GM11168 (cell line): ENCODE results near the gene ADGRG1.

Experiments used
- in situ Hi-C: fragments of 300-500 bp; cut with MboI; formaldehyde crosslinking; loops from one replicate; pipeline ENCODE4 v1.12.0; 2022; ENCODE audit warnings: low sequenced_read_pairs; ENCODE audit not compliant: unreplicated experiment

Gene ADGRG1

DNA sequence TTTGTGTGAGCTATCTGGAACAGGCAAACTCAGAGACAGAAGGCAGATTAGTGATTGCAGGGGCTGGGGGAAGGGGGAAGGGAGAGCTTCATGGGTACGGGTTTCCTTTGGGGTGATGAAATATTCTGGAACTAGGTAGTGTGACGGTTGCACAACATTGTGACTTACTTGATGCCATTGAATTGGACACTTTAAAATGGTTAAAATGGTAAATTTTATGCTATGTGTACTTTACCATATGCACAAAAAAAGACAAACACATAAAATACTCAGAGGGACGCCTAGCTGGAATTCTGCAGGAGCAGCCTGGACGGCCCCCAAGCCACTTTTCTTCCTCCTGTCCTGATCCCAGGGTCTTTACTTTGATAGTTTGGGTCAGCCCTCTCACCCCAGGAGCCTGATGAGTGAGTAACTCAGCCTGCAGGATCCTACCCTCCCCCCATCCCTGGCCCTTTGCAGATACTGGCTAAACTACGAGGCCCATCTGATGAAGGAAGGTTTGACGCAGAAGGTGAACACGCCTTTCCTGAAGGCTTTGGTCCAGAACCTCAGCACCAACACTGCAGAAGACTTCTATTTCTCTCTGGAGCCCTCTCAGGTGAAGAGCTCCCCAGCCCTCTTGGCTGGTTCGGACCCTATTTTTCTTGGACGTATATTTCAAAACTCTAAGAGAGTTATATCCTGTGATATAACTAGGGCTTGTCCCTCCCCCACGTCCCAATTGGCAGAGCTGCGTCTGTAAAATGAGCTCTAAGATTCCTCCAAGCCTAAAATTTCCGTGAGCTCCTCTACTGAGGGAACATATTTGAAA is 47.5 kb downstream of the ADGRG1 start:
- in situ Hi-C loops = no loop called here

DNA sequence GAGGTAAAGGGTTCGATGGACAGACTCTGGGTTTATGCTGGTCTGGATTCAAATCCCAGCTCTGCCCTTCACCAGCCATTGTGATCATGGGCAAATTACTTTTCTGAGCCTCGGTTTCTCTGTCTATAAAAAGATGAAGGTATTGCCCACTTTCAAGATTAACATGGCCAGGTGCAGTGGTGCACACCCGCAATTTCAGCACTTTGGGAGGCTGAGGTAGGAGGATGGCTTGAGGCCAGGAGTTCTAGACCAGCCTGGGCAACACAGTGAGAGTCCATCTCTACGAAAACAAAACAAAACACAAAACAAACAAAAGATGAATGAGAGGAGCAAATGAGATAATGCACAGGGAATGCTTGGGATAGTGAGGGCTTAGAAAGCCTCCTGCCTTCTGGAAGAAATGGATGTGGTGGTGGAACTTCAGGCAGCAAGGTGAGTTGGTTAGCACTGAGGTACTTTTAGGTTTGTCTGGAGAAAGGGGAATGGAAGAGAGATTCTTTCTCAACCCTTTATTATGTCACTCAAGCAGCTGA is 48.2 kb downstream of the ADGRG1 start:
- in situ Hi-C loops = no loop called here

DNA sequence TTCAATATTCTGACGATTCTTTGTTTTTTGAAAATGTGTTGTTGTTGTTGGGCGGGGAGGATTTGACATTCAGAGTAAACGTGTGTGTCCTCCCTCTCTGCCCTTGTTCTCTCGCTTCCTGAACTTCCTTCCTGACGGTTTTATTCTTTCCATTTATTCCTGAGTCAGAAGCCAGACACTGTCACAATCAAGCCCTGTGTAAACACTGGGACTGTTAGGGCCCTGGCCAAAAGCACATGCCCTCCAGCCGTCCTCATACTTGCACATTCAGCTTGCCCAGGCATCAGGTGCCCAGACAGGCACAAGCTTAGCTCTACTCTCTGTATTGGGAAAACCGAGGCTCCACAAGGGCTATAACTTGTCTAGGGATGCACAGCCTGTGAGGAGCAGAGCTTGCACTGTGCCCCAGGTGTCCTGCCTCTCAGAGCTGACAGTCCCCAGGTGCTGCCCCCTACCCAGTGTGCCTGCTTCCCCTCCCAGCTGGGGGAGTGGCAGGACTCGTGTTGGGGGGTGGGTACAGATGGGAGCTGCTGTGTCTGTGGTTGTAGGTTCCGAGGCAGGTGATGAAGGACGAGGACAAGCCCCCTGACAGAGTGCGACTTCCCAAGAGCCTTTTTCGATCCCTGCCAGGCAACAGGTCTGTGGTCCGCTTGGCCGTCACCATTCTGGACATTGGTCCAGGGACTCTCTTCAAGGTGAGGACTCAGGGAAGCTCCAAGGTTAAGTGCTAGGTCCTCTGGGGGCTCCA is 49.4 kb downstream of the ADGRG1 start:
- in situ Hi-C loops = no loop called here

DNA sequence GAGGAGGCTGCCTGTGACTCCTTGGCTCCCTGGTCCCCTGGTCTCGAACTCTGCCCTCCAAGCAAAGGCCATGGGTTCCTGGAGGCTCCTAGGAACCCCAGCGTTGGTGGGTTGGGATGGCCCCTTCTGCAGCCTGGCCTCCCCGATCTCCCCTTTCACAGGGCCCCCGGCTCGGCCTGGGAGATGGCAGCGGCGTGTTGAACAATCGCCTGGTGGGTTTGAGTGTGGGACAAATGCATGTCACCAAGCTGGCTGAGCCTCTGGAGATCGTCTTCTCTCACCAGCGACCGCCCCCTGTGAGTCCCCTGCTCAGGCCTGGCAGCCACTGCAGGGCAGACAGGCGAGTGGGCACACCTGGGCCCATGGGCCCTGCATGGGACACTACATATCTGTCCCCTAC is 50.6 kb downstream of the ADGRG1 start:
- in situ Hi-C loops = no loop called here

DNA sequence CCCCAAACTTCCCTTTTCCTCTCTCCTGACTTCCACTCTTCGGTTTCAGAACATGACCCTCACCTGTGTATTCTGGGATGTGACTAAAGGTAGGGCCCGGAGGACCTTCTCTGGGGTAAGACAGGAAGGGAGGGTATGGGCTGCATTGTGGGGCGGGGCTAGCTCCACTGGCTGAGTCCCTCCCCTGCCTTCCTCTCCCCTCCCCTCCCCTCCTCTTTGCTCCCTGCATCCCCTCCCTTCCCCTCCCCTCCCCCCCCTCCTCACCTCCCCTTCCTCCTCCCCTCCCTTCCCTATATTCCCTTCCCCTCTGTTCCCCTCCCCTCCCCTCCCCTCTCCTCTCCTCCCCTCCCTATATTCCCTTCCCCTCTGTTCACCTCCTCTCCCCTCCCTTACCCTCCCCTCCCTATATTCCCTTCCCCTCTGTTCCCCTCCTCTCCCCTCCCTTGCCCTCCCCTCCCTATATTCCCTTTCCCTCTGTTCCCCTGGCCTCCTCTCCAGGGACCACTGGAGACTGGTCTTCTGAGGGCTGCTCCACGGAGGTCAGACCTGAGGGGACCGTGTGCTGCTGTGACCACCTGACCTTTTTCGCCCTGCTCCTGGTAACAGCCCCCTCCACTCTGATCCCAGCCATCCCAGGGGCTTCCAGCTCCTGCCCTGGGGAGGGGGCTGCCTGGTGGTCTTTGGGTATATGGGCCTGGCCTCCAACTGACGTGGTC is 51.5 kb downstream of the ADGRG1 start:
- in situ Hi-C loops = no loop called here

DNA sequence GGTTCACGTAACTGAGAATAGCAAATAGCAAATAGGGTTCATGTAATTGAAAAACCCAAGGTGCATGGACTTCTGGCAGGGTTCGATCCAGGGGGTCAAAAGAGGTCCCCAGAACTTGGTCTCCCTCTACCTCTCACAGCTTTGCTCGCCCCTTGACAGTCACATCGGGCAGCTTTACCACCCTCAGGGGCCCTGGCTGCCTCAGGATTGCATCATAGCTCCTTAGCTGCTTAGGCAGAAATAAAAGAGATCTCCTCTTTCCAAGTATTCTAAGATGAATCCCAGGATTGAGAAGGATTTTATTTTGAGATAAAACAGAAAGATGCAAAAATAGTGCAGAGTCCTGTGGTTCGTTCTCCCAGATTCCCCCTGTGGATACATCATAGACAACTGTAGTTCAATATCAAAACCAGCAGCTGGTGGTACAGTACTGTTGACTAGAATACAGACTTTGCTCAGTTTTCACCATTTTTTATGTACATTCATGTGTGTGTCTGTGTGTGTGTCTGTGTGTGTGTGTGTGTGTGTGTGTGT is 52.5 kb downstream of the ADGRG1 start:
- in situ Hi-C loops = no loop called here

DNA sequence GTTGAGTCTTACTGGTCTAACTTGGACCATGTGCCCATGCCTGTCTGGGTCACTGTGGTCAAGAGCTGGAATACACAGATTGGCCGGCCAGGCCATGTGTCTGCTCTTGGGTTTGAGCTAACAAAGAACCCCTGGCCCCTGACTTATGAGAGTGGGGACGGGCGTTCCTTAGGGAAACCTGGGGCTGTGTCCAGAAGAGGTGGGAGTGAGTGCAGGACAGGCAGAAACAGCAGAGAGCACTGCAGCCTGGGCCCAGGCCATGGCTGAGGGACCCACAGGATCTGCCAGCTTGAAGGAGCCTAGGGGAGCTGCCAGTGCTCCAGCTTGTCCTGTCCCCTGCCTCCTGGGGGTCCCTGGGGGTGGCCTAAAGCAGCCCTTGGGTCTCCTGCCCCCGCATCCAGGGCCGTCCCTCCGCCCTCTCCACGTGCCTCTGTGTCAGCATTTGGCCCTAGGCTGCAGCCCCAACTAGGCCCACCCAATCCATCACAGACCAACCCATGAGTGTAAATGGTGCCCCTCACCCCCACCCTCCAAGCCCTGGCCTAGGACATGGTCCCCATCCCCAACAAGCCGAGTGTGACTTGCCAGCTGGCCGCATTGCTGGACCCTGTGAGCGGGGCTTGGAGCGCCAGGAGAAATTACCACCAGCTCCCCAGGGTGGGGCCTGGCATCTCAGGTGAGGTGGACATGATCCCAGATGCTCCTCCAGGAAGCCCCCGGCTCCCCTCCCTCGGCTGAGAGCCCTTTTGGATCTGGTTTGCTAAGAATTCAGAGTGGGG is 53.7 kb downstream of the ADGRG1 start:
- in situ Hi-C loops = no loop called here

DNA sequence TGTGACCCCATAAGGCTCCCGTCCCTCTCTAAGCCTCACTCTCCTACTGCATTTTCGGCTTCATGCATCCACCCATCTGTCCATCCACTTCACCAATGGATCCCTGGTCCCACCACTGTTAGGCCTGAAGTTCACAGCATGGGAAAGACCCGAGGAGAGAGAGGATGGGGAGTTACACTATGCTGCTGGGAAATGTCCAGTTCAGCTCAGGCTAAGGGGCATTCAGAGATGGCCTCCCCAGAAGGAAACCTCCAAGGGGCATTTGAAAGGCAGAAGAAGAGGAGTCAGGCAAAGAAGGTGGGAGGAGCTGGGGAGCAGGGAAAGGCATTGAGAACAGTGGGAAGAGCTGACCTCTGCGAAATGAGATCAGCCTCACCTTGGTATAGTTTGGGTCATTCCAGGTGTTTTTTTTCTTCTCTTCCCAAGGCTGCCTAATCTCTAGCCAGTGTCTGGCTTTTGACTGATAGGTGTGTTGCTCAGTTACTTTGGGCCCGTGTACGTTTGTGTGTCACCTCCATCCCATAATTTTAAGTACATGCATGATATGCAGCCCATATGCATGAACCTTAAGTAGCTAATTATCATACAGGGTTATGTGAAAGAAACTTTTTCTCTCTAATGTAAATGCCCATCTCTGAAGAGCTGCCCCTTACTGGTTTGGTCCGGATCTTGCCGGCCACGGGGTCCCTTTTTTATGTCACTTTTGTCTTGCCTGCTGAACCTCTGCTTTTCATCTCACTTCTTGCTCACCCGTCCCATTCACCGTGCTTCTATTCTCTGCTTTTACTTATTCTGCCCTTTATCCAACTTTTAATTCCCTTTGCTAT is 54.6 kb downstream of the ADGRG1 start:
- in situ Hi-C loops = no loop called here

DNA sequence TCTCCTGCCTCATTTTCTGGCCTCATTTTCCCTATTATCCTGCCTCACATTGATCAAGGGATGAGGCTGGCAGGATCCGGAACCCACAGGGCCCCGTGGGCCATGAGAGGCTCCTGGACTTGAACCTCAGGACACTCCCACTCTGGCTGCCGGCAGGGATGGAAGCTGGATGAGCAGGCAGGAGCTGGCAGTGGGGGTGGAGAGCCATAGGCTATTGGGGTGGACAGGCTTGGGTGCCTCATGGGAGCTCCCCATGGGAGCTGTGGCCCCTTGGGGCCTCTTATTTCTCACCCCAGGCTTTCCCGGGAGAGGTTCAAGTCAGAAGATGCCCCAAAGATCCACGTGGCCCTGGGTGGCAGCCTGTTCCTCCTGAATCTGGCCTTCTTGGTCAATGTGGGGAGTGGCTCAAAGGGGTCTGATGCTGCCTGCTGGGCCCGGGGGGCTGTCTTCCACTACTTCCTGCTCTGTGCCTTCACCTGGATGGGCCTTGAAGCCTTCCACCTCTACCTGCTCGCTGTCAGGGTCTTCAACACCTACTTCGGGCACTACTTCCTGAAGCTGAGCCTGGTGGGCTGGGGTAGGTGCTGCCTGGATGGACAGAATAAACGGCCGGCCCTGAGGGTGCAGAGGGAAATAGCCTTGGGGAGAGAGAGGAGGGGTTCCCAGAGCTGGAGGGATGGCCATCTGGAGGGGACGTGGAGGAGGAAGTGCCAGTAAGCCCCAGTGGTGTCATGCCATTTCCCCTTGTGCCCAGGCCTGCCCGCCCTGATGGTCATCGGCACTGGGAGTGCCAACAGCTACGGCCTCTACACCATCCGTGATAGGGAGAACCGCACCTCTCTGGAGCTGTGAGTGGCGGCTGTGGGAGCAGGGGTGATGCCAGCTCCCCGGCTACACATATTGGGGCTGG is 55.5 kb downstream of the ADGRG1 start:
- in situ Hi-C loops = no loop called here

DNA sequence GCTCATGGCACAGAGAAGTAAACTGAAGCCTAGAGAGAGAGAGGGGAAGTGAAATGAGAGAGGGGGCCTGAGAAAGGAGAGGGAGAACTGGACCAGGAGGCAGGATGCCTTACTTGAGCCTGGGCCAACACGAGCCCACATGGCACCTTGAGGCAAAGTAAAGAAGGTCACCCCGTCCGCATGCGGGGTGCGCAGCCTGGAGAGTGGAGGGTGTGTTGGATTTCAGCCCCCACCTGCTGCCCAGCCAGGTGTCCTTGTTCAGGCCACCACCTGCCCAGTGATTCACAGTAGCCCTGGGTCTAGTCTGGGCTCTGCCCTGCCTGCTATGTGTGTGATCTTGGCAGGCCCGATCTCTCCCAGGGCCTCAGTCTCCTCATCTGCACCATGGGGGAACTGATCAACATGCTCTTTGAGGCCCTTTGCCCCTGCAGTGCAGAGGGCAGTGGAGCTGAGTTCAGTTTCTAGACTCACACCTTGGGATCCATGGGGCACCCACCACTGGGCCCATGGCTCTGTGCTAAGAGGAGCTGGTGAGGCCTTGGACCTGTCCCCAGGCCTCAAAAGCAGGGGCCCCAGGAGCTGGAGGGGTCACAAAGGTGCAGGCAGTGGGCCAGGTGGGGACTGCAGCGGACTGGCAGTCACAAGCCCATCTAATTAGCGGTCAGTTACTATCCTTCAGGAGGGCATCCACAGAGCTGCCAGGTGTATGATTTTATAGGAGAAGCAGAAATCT is 56.4 kb downstream of the ADGRG1 start:
- in situ Hi-C loops = no loop called here

DNA sequence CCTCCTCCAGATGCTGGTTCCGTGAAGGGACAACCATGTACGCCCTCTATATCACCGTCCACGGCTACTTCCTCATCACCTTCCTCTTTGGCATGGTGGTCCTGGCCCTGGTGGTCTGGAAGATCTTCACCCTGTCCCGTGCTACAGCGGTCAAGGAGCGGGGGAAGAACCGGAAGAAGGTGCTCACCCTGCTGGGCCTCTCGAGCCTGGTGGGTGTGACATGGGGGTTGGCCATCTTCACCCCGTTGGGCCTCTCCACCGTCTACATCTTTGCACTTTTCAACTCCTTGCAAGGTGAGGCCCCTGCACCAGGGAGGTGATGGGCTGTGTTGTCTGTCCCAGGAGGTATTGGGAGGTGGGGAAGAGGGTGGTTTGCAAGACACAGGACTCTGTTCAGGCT is 57.2 kb downstream of the ADGRG1 start:
- in situ Hi-C loops = no loop called here

DNA sequence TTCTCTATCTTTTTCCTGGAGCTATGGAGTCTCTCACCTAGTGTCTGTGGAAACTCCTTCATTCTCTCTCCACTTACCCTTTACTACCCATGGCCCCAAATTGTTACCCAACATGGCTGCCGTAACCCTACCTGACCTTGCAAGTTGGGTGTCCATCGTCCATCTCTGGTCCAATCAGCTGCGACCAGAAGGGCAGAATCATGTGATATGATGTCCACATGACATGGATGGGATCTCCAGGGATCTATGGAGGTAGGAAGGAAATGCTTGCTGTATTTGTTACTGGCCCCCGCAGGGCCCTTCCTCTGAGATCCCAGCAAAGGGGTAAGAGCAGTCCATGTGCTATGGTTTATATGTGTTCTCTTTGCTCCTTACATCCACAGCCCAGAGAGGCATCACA is 58.1 kb downstream of the ADGRG1 start:
- in situ Hi-C loops = no loop called here

DNA sequence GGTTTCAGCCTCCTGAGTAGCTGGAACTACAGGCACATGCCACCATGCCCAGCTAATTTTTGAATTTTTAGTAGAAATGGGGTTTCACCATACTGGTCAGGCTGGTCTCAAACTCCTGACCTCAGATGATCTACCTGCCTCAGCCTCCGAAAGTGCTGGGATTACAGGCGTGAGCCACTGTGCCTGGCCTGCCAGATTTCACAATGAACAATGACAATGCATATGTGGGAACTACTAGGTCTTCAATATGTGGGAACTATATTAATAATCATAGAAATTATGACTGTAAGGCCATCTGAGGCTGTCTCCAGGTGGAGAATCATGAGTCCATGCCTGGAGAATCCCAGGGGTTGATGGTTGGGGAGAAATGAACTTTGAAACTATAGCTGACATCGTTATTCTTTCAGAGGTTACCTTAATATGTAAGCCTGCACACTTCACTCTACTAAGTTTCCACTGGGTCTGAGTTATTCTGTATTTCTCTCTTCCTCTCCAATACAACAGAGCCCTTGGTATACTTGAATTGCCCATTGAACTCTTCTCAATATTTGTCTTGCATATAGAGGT is 59.0 kb downstream of the ADGRG1 start:
- in situ Hi-C loops = no loop called here

DNA sequence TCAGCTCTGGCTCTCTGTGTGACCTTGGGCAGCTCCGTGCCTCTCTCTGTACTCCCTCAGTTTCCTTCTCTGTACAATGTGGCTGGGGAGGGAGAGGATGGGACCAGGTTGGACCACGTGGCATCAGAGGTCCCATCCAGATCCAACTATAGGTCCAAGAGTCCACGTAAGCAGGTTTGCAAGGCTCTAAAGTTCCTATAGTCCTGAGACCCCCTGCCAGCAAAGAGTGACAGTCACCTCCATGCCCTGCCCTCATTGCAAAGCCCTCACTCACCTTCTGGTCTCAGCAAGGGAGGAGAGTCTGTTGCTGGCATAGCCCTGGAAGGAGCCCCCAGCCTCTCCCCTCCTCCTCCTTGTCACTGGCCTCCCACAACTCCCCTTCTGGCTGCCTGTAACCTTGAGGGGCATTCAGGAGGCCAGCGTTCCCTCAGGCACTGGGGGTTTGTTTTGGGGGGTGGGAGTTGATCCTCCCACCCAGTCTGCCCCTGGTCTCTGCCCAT is 60.1 kb downstream of the ADGRG1 start:
- in situ Hi-C loops = no loop called here

DNA sequence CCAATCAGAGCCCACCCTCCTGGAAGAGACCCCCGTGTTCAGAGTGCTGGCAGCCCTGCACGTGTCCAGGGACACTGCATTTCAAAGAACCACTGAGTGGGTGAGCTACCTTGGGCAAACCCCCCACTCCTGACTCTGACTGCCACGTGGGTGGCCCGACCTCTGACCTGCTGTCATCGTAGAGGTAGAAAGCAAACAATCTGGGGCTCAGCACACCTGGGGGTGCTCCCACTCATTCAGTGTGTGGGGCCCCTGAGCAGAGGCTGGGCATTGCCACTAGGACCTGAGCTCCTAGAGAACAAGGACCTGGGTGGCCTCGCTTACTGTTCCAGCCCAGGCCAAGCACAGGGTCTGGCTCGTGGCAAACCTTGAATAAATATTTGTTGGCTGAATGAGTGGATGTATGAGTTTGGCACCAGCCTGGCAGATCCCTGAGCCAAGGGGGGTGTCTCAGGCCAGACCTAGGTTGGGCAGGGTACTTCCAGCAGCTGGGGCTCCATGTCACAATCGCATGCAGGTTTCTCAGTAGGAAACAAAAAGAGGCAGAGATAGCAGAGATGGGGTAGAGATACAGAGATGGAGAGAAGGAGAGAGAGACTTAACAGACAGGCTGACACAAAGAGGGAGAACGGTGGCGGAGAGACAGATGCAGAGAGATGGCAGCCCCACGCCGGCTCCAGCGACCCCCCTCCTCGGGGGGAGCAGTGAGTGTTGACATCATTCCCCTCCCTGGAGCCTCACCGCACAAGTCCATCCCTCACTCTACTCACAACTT is 60.7 kb downstream of the ADGRG1 start:
- in situ Hi-C loops = no loop called here
